ENCODE results near the gene EIF4A3.

Gene EIF4A3

GRCh38 chr17:80146121-80147034 is 550 bp downstream of the EIF4A3 start:
- DNase-seq (ENCODE audit: insufficient read length, low spot score) = no peak
- TF ChIP-seq, protein P1, sequence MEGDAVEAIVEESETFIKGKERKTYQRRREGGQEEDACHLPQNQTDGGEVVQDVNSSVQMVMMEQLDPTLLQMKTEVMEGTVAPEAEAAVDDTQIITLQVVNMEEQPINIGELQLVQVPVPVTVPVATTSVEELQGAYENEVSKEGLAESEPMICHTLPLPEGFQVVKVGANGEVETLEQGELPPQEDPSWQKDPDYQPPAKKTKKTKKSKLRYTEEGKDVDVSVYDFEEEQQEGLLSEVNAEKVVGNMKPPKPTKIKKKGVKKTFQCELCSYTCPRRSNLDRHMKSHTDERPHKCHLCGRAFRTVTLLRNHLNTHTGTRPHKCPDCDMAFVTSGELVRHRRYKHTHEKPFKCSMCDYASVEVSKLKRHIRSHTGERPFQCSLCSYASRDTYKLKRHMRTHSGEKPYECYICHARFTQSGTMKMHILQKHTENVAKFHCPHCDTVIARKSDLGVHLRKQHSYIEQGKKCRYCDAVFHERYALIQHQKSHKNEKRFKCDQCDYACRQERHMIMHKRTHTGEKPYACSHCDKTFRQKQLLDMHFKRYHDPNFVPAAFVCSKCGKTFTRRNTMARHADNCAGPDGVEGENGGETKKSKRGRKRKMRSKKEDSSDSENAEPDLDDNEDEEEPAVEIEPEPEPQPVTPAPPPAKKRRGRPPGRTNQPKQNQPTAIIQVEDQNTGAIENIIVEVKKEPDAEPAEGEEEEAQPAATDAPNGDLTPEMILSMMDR (IDR thresholded peaks at IDR 0.05; ENCODE audit: insufficient read depth, missing control alignments) = no peak

DNA sequence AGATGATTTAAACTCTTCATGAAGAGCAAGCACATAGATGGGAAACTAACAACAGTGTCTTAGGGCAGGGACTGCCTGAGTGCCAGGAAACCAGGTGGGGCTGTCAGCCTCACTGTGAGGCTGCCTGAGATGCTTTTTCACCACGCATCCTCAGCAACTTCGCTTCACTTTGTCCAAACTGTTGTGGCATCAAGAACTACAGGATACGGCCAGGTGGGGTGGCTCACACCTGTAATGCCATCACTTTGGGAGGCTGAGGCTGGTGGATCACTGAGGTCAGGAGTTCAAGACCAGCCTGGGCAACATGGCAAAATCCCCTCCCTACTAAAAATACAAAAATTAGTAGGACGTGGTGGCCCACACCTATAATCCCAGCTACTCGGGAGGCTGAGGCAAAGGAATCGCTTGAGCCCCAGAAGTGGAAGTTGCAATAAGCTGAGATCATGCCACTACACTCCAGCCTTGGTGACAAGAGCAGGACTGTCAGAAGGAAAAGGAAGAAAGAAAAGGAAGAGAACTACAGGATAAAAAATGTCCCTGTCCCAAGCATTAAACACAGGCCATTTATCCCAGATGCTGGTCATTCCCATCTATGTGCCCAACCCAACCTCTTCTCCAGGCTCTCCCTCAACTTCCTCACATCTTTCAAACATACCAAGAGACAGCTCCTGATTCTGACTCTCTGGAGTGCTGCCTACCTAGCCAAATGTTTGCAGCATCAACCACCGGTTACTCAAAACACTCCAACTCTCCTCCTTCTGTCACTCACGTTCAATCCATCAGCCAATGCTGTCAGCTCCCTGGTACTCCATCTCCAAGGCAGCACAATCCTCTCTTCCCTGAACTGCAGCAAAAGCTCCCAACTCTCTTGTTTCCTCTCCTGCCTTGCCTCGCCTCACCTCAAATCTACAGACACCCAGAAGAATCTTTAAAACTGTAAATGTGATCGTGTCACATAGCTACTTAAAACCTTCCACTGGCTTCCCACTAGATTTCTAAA is 1.6 kb downstream of the EIF4A3 start:
- no peak for FAIRE-seq

More at GRCh38 chr17:80146121-80147034, 550 bp downstream of the EIF4A3 start:
- no peak for FAIRE-seq

GRCh38 chr17:80142929-80143328 is 4.0 kb downstream of the EIF4A3 start:
- TF ChIP-seq, protein P1 (IDR thresholded peaks at IDR 0.05; ENCODE audit: insufficient read depth, missing control alignments) = no peak
- FAIRE-seq = no peak
- no peak for DNase-seq (ENCODE audit: insufficient read length, low spot score)

More for the DNA sequence above, 1.6 kb downstream of the EIF4A3 start:
- DNase-seq (ENCODE audit: insufficient read length, low spot score) = no peak
- TF ChIP-seq, protein P1 (IDR thresholded peaks at IDR 0.05; ENCODE audit: insufficient read depth, missing control alignments) = no peak

DNA sequence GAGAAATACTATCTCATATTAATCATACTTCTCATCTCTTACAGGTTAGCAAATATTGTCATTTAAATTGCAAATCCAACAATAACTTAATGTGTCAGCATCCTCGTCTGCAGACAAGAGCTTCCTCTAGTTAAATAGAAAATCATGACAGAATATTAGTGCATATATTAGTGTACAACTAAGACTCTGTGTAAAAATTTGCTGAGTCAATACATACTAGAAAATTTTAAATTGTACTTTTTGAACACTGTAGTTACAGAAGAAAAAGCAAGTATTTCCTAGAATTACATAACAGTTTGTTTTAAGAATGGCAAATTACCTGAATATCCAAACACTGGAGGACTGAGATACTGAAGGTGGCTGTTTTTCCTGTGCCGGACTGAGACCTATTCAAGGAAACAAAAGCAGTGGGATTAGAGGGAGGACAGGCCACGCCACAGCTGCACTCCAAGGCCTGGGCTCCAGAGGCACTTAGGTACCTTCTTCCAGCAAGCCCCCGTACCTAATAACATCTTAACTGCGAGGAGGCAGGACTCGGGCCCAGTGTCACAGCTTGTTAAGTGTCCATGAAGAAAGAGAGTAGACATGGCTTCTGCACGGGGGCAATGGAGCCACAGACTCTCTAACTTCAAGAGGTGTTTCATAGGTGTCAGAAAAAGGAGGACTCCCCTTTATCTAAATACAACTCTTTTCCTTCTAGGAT is 5.3 kb downstream of the EIF4A3 start:
- FAIRE-seq = no peak
- TF ChIP-seq, protein P1 (IDR thresholded peaks at IDR 0.05; ENCODE audit: insufficient read depth, missing control alignments) = no peak
- DNase-seq (ENCODE audit: insufficient read length, low spot score) = no peak

DNA sequence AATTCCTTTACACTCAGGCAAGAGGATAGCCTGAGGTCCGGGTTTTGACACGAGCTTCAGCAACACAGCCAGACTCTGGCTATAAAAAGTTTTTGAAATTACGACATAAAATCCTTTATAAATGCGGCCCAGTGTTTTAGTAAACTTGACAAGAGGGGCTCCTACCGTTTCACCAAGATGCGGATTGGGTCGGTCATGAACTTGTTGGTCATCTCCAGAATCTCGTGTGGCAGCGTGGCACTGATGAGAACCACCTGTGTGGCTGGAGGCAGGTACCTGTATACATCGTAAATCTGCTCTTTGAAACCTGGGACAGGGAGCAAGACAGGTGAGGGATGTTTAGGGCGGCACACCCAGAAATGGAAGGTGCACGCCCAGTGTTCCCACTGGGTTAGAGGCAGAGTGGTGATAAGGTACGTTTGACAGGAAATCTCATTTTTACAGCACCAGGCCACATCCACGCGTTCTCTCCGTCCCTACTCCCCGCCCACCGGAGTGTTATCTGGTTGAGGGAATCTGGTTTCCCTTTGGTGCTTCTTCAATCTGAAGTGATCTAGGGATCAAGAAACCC is 8.0 kb downstream of the EIF4A3 start:
- TF ChIP-seq, protein P1 (IDR thresholded peaks at IDR 0.05; ENCODE audit: insufficient read depth, missing control alignments) = no peak
- DNase-seq (ENCODE audit: insufficient read length, low spot score) = no peak
- FAIRE-seq = no peak

DNA sequence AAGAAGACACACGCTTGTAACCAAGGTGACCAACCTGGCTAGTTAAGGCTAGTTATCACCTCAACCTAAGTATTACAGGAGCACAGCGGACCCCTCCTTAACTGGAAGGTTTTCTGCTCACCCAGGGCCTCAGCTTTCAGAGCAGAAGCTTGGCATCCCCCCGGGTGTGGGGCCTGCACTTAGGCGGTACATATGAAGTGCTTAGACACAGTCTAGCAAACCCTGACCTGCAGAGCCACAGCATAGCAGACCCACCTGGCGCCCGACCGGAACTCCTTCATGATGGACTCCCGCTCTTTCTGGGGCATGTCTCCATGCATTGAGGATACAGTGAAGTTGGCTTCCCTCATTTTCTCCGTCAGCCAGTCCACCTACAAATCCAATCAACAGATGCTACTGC is 9.8 kb downstream of the EIF4A3 start:
- TF ChIP-seq, protein P1 (IDR thresholded peaks at IDR 0.05; ENCODE audit: insufficient read depth, missing control alignments) = no peak
- no peak for DNase-seq (ENCODE audit: insufficient read length, low spot score)
- no peak for FAIRE-seq
